ENCODE results near the gene ABCG2. TPM values are rescaled to one million over a fixed set of nuclear protein-coding genes. Genes with fewer than 3 reads are reported as not detected.
"Not testable (repeated sequence)": the region's sequence is repeated elsewhere in the genome, so short reads cannot be mapped to it uniquely, and the experiment has no call there.

ABCG2 gene
- total RNA-seq, 1 experiment from 2014 or later: 0.44 TPM

GRCh38 chr4:88158038-88158488 lies 376 bp downstream of the ABCG2 start:
- Histone ChIP-seq H2AFZ (ENCODE audit: low read depth, low read length, poor library complexity, severe bottlenecking) (peak overlapping the region; percentile 95), H4K20me1 (ENCODE audit: insufficient read depth) (no peaks in the 10 kb centered on the region), H3K9me2 (ENCODE audit: insufficient read depth) (no peaks in the 10 kb centered on the region), H3K4me1 (ENCODE audit: control insufficient read depth in 1 of 2, insufficient read depth in 2 of 2, low read length in 2 of 2) (peaks cover 0 to 23% of the 10 kb centered on the region in 2 experiments; a peak in 3 of 4 replicates), H3K9ac (ENCODE audit: low read length) (peak overlapping the region; percentile 66), H3K27me3 (ENCODE audit: insufficient read depth, low read length) (no peaks in the 10 kb centered on the region), H3K4me2 (ENCODE audit: low read length) (peak overlapping the region; percentile 96), H3K9me3 (ENCODE audit: control insufficient read depth in 1 of 2, insufficient read depth in 1 of 2, low read depth in 1 of 2, low read length in 2 of 2) (no peaks in the 10 kb centered on the region), H3K36me3 (ENCODE audit: control insufficient read depth in 1 of 2, insufficient read depth in 2 of 2, low read length in 2 of 2) (no peaks in the 10 kb centered on the region), H3K27ac (ENCODE audit: low read depth, low read length) (no peak overlapping the region), H3K4me3 (replicated peaks in 1 of 2; ENCODE audit: low read depth in 1 of 2, low read length in 2 of 2) (peak overlapping the region; percentile 58 to 77), H3K79me2 (ENCODE audit: insufficient read depth, low read length) (no peaks in the 10 kb centered on the region)
- POLR2A ChIA-PET: interaction anchor here (1.0 kb wide), 1 partner anchor 20 kb away, joined by 3 read pairs; no protein-coding TSS in a partner anchor
- no TSS peak for BruUV-seq (replicated peaks)
- intact Hi-C loops (cut with micrococcal nuclease): no loop called here
- ATAC-seq (no peak; the same call in 1 of the 2 replicates), DNase-seq (ENCODE audit: low read depth, low spot score) (no peak)
- CTCF ChIA-PET: interaction anchor here (0.7 kb wide), 1 partner anchor 125 kb away, joined by 3 read pairs; no protein-coding TSS in a partner anchor
- TF ChIP-seq ZFX (IDR thresholded peaks at IDR 0.05) (no peak), TCF7L2 (IDR thresholded peaks at IDR 0.05; ENCODE audit: borderline replicate concordance, extremely low read depth, insufficient read depth, insufficient read length) (no peak), ELF1 (IDR thresholded peaks at IDR 0.05; ENCODE audit: borderline replicate concordance, low read depth) (no peak), JUND (IDR thresholded peaks at IDR 0.05) (no peak), ATF3 (IDR thresholded peaks at IDR 0.05) (no peak), CBX3 (IDR thresholded peaks at IDR 0.05; ENCODE audit: low read depth) (no peak), CTCF (IDR thresholded peaks at IDR 0.05 in 2 of 3, conservative IDR thresholded peaks at IDR 0.05 in 1 of 3; ENCODE audit: borderline replicate concordance in 1 of 3, insufficient read depth in 1 of 3, low read depth in 2 of 3, low read length in 2 of 3) (no peak), REST (IDR thresholded peaks at IDR 0.05; ENCODE audit: low read depth) (no peak), SRF (IDR thresholded peaks at IDR 0.05; ENCODE audit: low read depth) (no peak), EGR1 (IDR thresholded peaks at IDR 0.05; ENCODE audit: low read depth) (no peak), MAX (IDR thresholded peaks at IDR 0.05) (no peak), SIN3A (IDR thresholded peaks at IDR 0.05; ENCODE audit: low read depth) (no peak), EZH2phosphoT487 (IDR thresholded peaks at IDR 0.05; ENCODE audit: borderline replicate concordance) (no peak), POLR2A (IDR thresholded peaks at IDR 0.05; ENCODE audit: borderline replicate concordance, extremely low read depth, insufficient read depth, insufficient read length) (no peak)
- RAD21 ChIA-PET (ENCODE audit: low non-redundant PET in 1 of 2, low total read pairs in 2 of 2, uncharacterized antibody in 2 of 2, unreplicated experiment in 2 of 2): no interaction called here

GRCh38 chr4:88152331-88152730 lies 6.1 kb downstream of the ABCG2 start:
- CTCF ChIA-PET; H3K27me3 ChIP-seq (ENCODE audit: insufficient read depth, low read length); H4K20me1 ChIP-seq (ENCODE audit: insufficient read depth); H3K9ac ChIP-seq (ENCODE audit: low read length); H3K27ac ChIP-seq (ENCODE audit: low read depth, low read length); ATAC-seq; RAD21 ChIA-PET (ENCODE audit: low non-redundant PET in 1 of 2, low total read pairs in 2 of 2, uncharacterized antibody in 2 of 2, unreplicated experiment in 2 of 2); H3K36me3 ChIP-seq (ENCODE audit: control insufficient read depth in 1 of 2, insufficient read depth in 2 of 2, low read length in 2 of 2); H3K9me2 ChIP-seq (ENCODE audit: insufficient read depth); H2AFZ ChIP-seq (ENCODE audit: low read depth, low read length, poor library complexity, severe bottlenecking); H3K4me2 ChIP-seq (ENCODE audit: low read length); DNase-seq (ENCODE audit: low read depth, low spot score); H3K4me1 ChIP-seq (ENCODE audit: control insufficient read depth in 1 of 2, insufficient read depth in 2 of 2, low read length in 2 of 2); H3K9me3 ChIP-seq (ENCODE audit: control insufficient read depth in 1 of 2, insufficient read depth in 1 of 2, low read depth in 1 of 2, low read length in 2 of 2); H3K79me2 ChIP-seq (ENCODE audit: insufficient read depth, low read length); intact Hi-C loops (cut with micrococcal nuclease); POLR2A ChIA-PET; H3K4me3 ChIP-seq (replicated peaks in 1 of 2; ENCODE audit: low read depth in 1 of 2, low read length in 2 of 2); BruUV-seq (replicated peaks): not testable (repeated sequence)
